ENCODE results near the gene PRSS27.
A peak's percentile ranks its signal among the peaks of the same experiment; 100 is the strongest.
"Not testable (repeated sequence)": the region's sequence is repeated elsewhere in the genome, so short reads cannot be mapped to it uniquely, and the experiment has no call there.

PRSS27 gene

GRCh38 chr16:2721634-2722173 is 1.7 kb upstream of the PRSS27 start:
- not testable (repeated sequence) for DNase-seq

- peak; percentile 65 for DNase-seq
Measured at GRCh38 chr16:2720719-2721633, 952 bp upstream of the PRSS27 start.

GRCh38 chr16:2719328-2720063 is 528 bp downstream of the PRSS27 start:
- no peak for DNase-seq

GRCh38 chr16:2717383-2718263 is 2.4 kb downstream of the PRSS27 start:
- no peak for DNase-seq

- no peak for DNase-seq
Measured at GRCh38 chr16:2716948-2717347, 3.1 kb downstream of the PRSS27 start.

GRCh38 chr16:2715966-2716885 is 3.8 kb downstream of the PRSS27 start:
- no peak for DNase-seq

GRCh38 chr16:2715519-2715918 is 4.5 kb downstream of the PRSS27 start:
- DNase-seq: no peak

- no peak for DNase-seq
Measured at GRCh38 chr16:2715064-2715463, 5.0 kb downstream of the PRSS27 start.

- no peak for DNase-seq
Measured at GRCh38 chr16:2713985-2714774, 5.8 kb downstream of the PRSS27 start.

- no peak for DNase-seq
Measured at GRCh38 chr16:2713523-2713922, 6.5 kb downstream of the PRSS27 start.

GRCh38 chr16:2712546-2712945 is 7.5 kb downstream of the PRSS27 start:
- no peak for DNase-seq

- DNase-seq: no peak
Measured at GRCh38 chr16:2712063-2712441, 8.0 kb downstream of the PRSS27 start.

GRCh38 chr16:2711370-2712062 is 8.5 kb downstream of the PRSS27 start:
- no peak for DNase-seq

GRCh38 chr16:2710711-2711231 is 9.3 kb downstream of the PRSS27 start:
- DNase-seq: no peak

GRCh38 chr16:2710021-2710710 is 9.9 kb downstream of the PRSS27 start:
- DNase-seq: no peak

GRCh38 chr16:2709588-2709984 is 10.4 kb downstream of the PRSS27 start:
- no peak for DNase-seq

GRCh38 chr16:2708955-2709587 is 11.0 kb downstream of the PRSS27 start:
- no peak for DNase-seq

GRCh38 chr16:2708290-2708639 is 11.8 kb downstream of the PRSS27 start:
- no peak for DNase-seq
